Measurements from ENCODE around the gene HJV. TPM values are rescaled to one million over a fixed set of nuclear protein-coding genes. Genes with fewer than 3 reads are reported as not detected.
"Not testable (repeated sequence)": the region's sequence is repeated elsewhere in the genome, so short reads cannot be mapped to it uniquely, and the experiment has no call there.

Gene HJV
- polyA plus RNA-seq, result not detected

GRCh38 chr1:146021622-146022402 lies at the start of gene HJV:
Gene HJV (minus strand): TSS chr1:146021735. CDS start chr1:146020231, 1,504 bp downstream.
- WGBS, 2 donors, result 62 to 71% methylated on average over 5 of the region's 5 CpGs
- no peaks in the 10 kb centered on the region for H3K36me3 ChIP-seq (ENCODE audit: control insufficient read depth in 2 of 2, insufficient read depth in 2 of 2, low read length in 1 of 2)
- no peaks in the 10 kb centered on the region for H3K4me1 ChIP-seq (ENCODE audit: control insufficient read depth in 2 of 2, insufficient read depth in 2 of 2, low read length in 1 of 2)
- H3K27ac ChIP-seq (ENCODE audit: low read depth in 2 of 2, low read length in 1 of 2), result no peak within 1 kb of the TSS
- H3K27me3 ChIP-seq (ENCODE audit: control insufficient read depth in 1 of 2, insufficient read depth in 2 of 2, low read length in 2 of 2), result peaks cover 0 to 5% of the 10 kb centered on the region in 2 donors
- no peaks in the 10 kb centered on the region for H3K9me3 ChIP-seq (ENCODE audit: control insufficient read depth in 2 of 2, insufficient read depth in 1 of 2, low read depth in 1 of 2, low read length in 1 of 2)
- no peak within 1 kb of the TSS for H3K4me3 ChIP-seq (ENCODE audit: low read depth in 1 of 2, low read length in 2 of 2)

- 75 to 79% methylated on average over 4 to 5 of the region's 5 CpGs for WGBS, 2 donors
- H3K4me3 ChIP-seq (ENCODE audit: low read depth in 1 of 2, low read length in 2 of 2), result not testable (repeated sequence)
Measured at GRCh38 chr1:146059148-146059547, 37.6 kb upstream of the HJV start.

GRCh38 chr1:146051852-146052676 lies 30.5 kb upstream of the HJV start:
- not testable (repeated sequence) for H3K9me3 ChIP-seq (ENCODE audit: control insufficient read depth in 2 of 2, insufficient read depth in 1 of 2, low read depth in 1 of 2, low read length in 1 of 2); H3K4me1 ChIP-seq (ENCODE audit: control insufficient read depth in 2 of 2, insufficient read depth in 2 of 2, low read length in 1 of 2); H3K27me3 ChIP-seq (ENCODE audit: control insufficient read depth in 1 of 2, insufficient read depth in 2 of 2, low read length in 2 of 2); H3K36me3 ChIP-seq (ENCODE audit: control insufficient read depth in 2 of 2, insufficient read depth in 2 of 2, low read length in 1 of 2)
- WGBS, 2 donors, result 1 to 4% methylated on average over 42 to 47 of the region's 47 CpGs
- Histone ChIP-seq H3K27ac (ENCODE audit: low read depth in 2 of 2, low read length in 1 of 2) (peak overlapping the region; percentile 76 to 80), H3K4me3 (ENCODE audit: low read depth in 1 of 2, low read length in 2 of 2) (peak overlapping the region; percentile 23 to 41)

More at GRCh38 chr1:146059148-146059547, 37.6 kb upstream of the HJV start:
- H3K27ac ChIP-seq (ENCODE audit: low read depth in 2 of 2, low read length in 1 of 2); H3K4me1 ChIP-seq (ENCODE audit: control insufficient read depth in 2 of 2, insufficient read depth in 2 of 2, low read length in 1 of 2); H3K36me3 ChIP-seq (ENCODE audit: control insufficient read depth in 2 of 2, insufficient read depth in 2 of 2, low read length in 1 of 2); H3K27me3 ChIP-seq (ENCODE audit: control insufficient read depth in 1 of 2, insufficient read depth in 2 of 2, low read length in 2 of 2); H3K9me3 ChIP-seq (ENCODE audit: control insufficient read depth in 2 of 2, insufficient read depth in 1 of 2, low read depth in 1 of 2, low read length in 1 of 2): not testable (repeated sequence)

- peak overlapping the region; percentile 76 to 80 for H3K27ac ChIP-seq (ENCODE audit: low read depth in 2 of 2, low read length in 1 of 2)
- no peaks in the 10 kb centered on the region for H3K27me3 ChIP-seq (ENCODE audit: control insufficient read depth in 1 of 2, insufficient read depth in 2 of 2, low read length in 2 of 2)
- WGBS, 2 donors, result 43 to 52% methylated on average over 15 of the region's 15 CpGs
Measured at GRCh38 chr1:146051452-146051851, 29.9 kb upstream of the HJV start.

GRCh38 chr1:146050652-146050963 lies 29.1 kb upstream of the HJV start:
- not testable (repeated sequence) for H3K36me3 ChIP-seq (ENCODE audit: control insufficient read depth in 2 of 2, insufficient read depth in 2 of 2, low read length in 1 of 2); H3K27ac ChIP-seq (ENCODE audit: low read depth in 2 of 2, low read length in 1 of 2); H3K27me3 ChIP-seq (ENCODE audit: control insufficient read depth in 1 of 2, insufficient read depth in 2 of 2, low read length in 2 of 2); H3K9me3 ChIP-seq (ENCODE audit: control insufficient read depth in 2 of 2, insufficient read depth in 1 of 2, low read depth in 1 of 2, low read length in 1 of 2); H3K4me3 ChIP-seq (ENCODE audit: low read depth in 1 of 2, low read length in 2 of 2); H3K4me1 ChIP-seq (ENCODE audit: control insufficient read depth in 2 of 2, insufficient read depth in 2 of 2, low read length in 1 of 2)
- WGBS, 2 donors, result 65 to 70% methylated on average over 3 of the region's 3 CpGs

More at GRCh38 chr1:146051452-146051851, 29.9 kb upstream of the HJV start:
- H3K4me3 ChIP-seq (ENCODE audit: low read depth in 1 of 2, low read length in 2 of 2), result peak overlapping the region in 1 of 2 donors; percentile 41
- no peaks in the 10 kb centered on the region for H3K4me1 ChIP-seq (ENCODE audit: control insufficient read depth in 2 of 2, insufficient read depth in 2 of 2, low read length in 1 of 2)
- no peaks in the 10 kb centered on the region for H3K9me3 ChIP-seq (ENCODE audit: control insufficient read depth in 2 of 2, insufficient read depth in 1 of 2, low read depth in 1 of 2, low read length in 1 of 2)
- H3K36me3 ChIP-seq (ENCODE audit: control insufficient read depth in 2 of 2, insufficient read depth in 2 of 2, low read length in 1 of 2), result no peaks in the 10 kb centered on the region

- H3K4me1 ChIP-seq (ENCODE audit: control insufficient read depth in 2 of 2, insufficient read depth in 2 of 2, low read length in 1 of 2); H3K27ac ChIP-seq (ENCODE audit: low read depth in 2 of 2, low read length in 1 of 2); H3K4me3 ChIP-seq (ENCODE audit: low read depth in 1 of 2, low read length in 2 of 2); H3K36me3 ChIP-seq (ENCODE audit: control insufficient read depth in 2 of 2, insufficient read depth in 2 of 2, low read length in 1 of 2); H3K27me3 ChIP-seq (ENCODE audit: control insufficient read depth in 1 of 2, insufficient read depth in 2 of 2, low read length in 2 of 2); H3K9me3 ChIP-seq (ENCODE audit: control insufficient read depth in 2 of 2, insufficient read depth in 1 of 2, low read depth in 1 of 2, low read length in 1 of 2): not testable (repeated sequence)
- WGBS, 2 donors, result 82 to 91% methylated on average over 12 of the region's 12 CpGs
Measured at GRCh38 chr1:146049866-146050651, 28.5 kb upstream of the HJV start.

GRCh38 chr1:146049436-146049835 lies 27.9 kb upstream of the HJV start:
- Histone ChIP-seq H3K4me1 (ENCODE audit: control insufficient read depth in 2 of 2, insufficient read depth in 2 of 2, low read length in 1 of 2) (no peaks in the 10 kb centered on the region), H3K9me3 (ENCODE audit: control insufficient read depth in 2 of 2, insufficient read depth in 1 of 2, low read depth in 1 of 2, low read length in 1 of 2) (no peaks in the 10 kb centered on the region), H3K27me3 (ENCODE audit: control insufficient read depth in 1 of 2, insufficient read depth in 2 of 2, low read length in 2 of 2) (no peaks in the 10 kb centered on the region), H3K27ac (ENCODE audit: low read depth in 2 of 2, low read length in 1 of 2) (no peak overlapping the region), H3K36me3 (ENCODE audit: control insufficient read depth in 2 of 2, insufficient read depth in 2 of 2, low read length in 1 of 2) (no peaks in the 10 kb centered on the region), H3K4me3 (ENCODE audit: low read depth in 1 of 2, low read length in 2 of 2) (no peak overlapping the region)
- 82 to 85% methylated on average over 27 of the region's 27 CpGs for WGBS, 2 donors

GRCh38 chr1:146048514-146049115 lies 27.1 kb upstream of the HJV start:
- not testable (repeated sequence) for H3K36me3 ChIP-seq (ENCODE audit: control insufficient read depth in 2 of 2, insufficient read depth in 2 of 2, low read length in 1 of 2); H3K9me3 ChIP-seq (ENCODE audit: control insufficient read depth in 2 of 2, insufficient read depth in 1 of 2, low read depth in 1 of 2, low read length in 1 of 2); H3K27ac ChIP-seq (ENCODE audit: low read depth in 2 of 2, low read length in 1 of 2); H3K4me1 ChIP-seq (ENCODE audit: control insufficient read depth in 2 of 2, insufficient read depth in 2 of 2, low read length in 1 of 2); H3K27me3 ChIP-seq (ENCODE audit: control insufficient read depth in 1 of 2, insufficient read depth in 2 of 2, low read length in 2 of 2); H3K4me3 ChIP-seq (ENCODE audit: low read depth in 1 of 2, low read length in 2 of 2)
- 81 to 86% methylated on average over 8 of the region's 8 CpGs for WGBS, 2 donors

- Histone ChIP-seq H3K4me1 (ENCODE audit: control insufficient read depth in 2 of 2, insufficient read depth in 2 of 2, low read length in 1 of 2) (no peaks in the 10 kb centered on the region), H3K9me3 (ENCODE audit: control insufficient read depth in 2 of 2, insufficient read depth in 1 of 2, low read depth in 1 of 2, low read length in 1 of 2) (no peaks in the 10 kb centered on the region), H3K27me3 (ENCODE audit: control insufficient read depth in 1 of 2, insufficient read depth in 2 of 2, low read length in 2 of 2) (no peaks in the 10 kb centered on the region), H3K4me3 (ENCODE audit: low read depth in 1 of 2, low read length in 2 of 2) (no peak overlapping the region), H3K36me3 (ENCODE audit: control insufficient read depth in 2 of 2, insufficient read depth in 2 of 2, low read length in 1 of 2) (no peaks in the 10 kb centered on the region), H3K27ac (ENCODE audit: low read depth in 2 of 2, low read length in 1 of 2) (no peak overlapping the region)
- 94 to 97% methylated on average over 1 of the region's 1 CpG for WGBS, 2 donors
Measured at GRCh38 chr1:146046664-146047063, 25.1 kb upstream of the HJV start.

All from esophagus (tissue), 2 donors.